BLaER1 (cell line): Measurements from ENCODE around the gene ITGBL1.

Experiments used
- H3K27ac ChIP-seq: shearing (Covaris generic); formaldehyde crosslinking; 2 replicates; pipeline ENCODE4 v1.8.1; 2022
- H3K27me3 ChIP-seq: shearing (Covaris generic); formaldehyde crosslinking; 2 replicates; pipeline ENCODE4 v1.8.1; 2022
- H3K36me3 ChIP-seq: shearing (Covaris generic); formaldehyde crosslinking; 2 replicates; pipeline ENCODE4 v1.8.1; 2022
- H3K4me1 ChIP-seq: shearing (Covaris generic); formaldehyde crosslinking; 2 replicates; pipeline ENCODE4 v1.8.1; 2022
- H3K4me2 ChIP-seq: shearing (Covaris generic); formaldehyde crosslinking; 2 replicates; pipeline ENCODE4 v1.8.1; 2022
- H3K4me3 ChIP-seq: shearing (Covaris generic); formaldehyde crosslinking; 2 replicates; pipeline ENCODE4 v1.8.1; 2022
- H3K9ac ChIP-seq: shearing (Covaris generic); formaldehyde crosslinking; 2 replicates; pipeline ENCODE4 v1.8.1; 2022
- H3K9me3 ChIP-seq: shearing (Covaris generic); formaldehyde crosslinking; 2 replicates; pipeline ENCODE4 v1.8.1; 2022
- H4K20me1 ChIP-seq: shearing (Covaris generic); formaldehyde crosslinking; 2 replicates; pipeline ENCODE4 v1.8.1; 2022
- Cebpa-rat ChIP-seq: shearing (Covaris generic); IDR thresholded peaks from 2 replicates; pipeline ENCODE4 v1.8.1; 2022

The ITGBL1 gene

GRCh38 chr13:101552786-101553185 lies 100.3 kb downstream of the ITGBL1 start:
- no peak for TF ChIP-seq Cebpa-rat
- H3K9me3 ChIP-seq, result no peaks in the 10 kb centered on the region
- no peak overlapping the region for H3K4me3 ChIP-seq
- no peak overlapping the region for H3K9ac ChIP-seq
- no peaks in the 10 kb centered on the region for H3K4me1 ChIP-seq
- H3K4me2 ChIP-seq, result no peak overlapping the region
- no peaks in the 10 kb centered on the region for H4K20me1 ChIP-seq
- H3K27me3 ChIP-seq, result no peaks in the 10 kb centered on the region
- no peak overlapping the region for H3K27ac ChIP-seq
- H3K36me3 ChIP-seq, result no peaks in the 10 kb centered on the region

- H3K27me3 ChIP-seq, result no peaks in the 10 kb centered on the region
- H3K4me2 ChIP-seq, result no peak overlapping the region
- H4K20me1 ChIP-seq, result no peaks in the 10 kb centered on the region
- no peak overlapping the region for H3K4me3 ChIP-seq
- no peak for TF ChIP-seq Cebpa-rat
- no peaks in the 10 kb centered on the region for H3K9me3 ChIP-seq
- no peak overlapping the region for H3K9ac ChIP-seq
- no peak overlapping the region for H3K27ac ChIP-seq
- H3K36me3 ChIP-seq, result no peaks in the 10 kb centered on the region
- H3K4me1 ChIP-seq, result no peaks in the 10 kb centered on the region
Measured at GRCh38 chr13:101554420-101555125, 102.1 kb downstream of the ITGBL1 start.

GRCh38 chr13:101555610-101556009 lies 103.1 kb downstream of the ITGBL1 start:
- no peaks in the 10 kb centered on the region for H3K36me3 ChIP-seq
- H4K20me1 ChIP-seq, result no peaks in the 10 kb centered on the region
- no peak overlapping the region for H3K4me2 ChIP-seq
- H3K4me3 ChIP-seq, result no peak overlapping the region
- TF ChIP-seq Cebpa-rat, result no peak
- no peaks in the 10 kb centered on the region for H3K9me3 ChIP-seq
- no peaks in the 10 kb centered on the region for H3K4me1 ChIP-seq
- H3K9ac ChIP-seq, result no peak overlapping the region
- H3K27me3 ChIP-seq, result no peaks in the 10 kb centered on the region
- H3K27ac ChIP-seq, result no peak overlapping the region

GRCh38 chr13:101556676-101557123 lies 104.2 kb downstream of the ITGBL1 start:
- H3K9me3 ChIP-seq, result no peaks in the 10 kb centered on the region
- H3K27ac ChIP-seq, result no peak overlapping the region
- no peak overlapping the region for H3K9ac ChIP-seq
- no peaks in the 10 kb centered on the region for H3K4me1 ChIP-seq
- no peaks in the 10 kb centered on the region for H4K20me1 ChIP-seq
- TF ChIP-seq Cebpa-rat, result no peak
- H3K4me3 ChIP-seq, result no peak overlapping the region
- no peak overlapping the region for H3K4me2 ChIP-seq
- H3K27me3 ChIP-seq, result no peaks in the 10 kb centered on the region
- H3K36me3 ChIP-seq, result no peaks in the 10 kb centered on the region

- H3K9me3 ChIP-seq, result no peaks in the 10 kb centered on the region
- H3K4me1 ChIP-seq, result no peaks in the 10 kb centered on the region
- H3K4me3 ChIP-seq, result no peak overlapping the region
- no peak overlapping the region for H3K27ac ChIP-seq
- H4K20me1 ChIP-seq, result no peaks in the 10 kb centered on the region
- H3K9ac ChIP-seq, result no peak overlapping the region
- no peak overlapping the region for H3K4me2 ChIP-seq
- TF ChIP-seq Cebpa-rat, result no peak
- no peaks in the 10 kb centered on the region for H3K36me3 ChIP-seq
- no peaks in the 10 kb centered on the region for H3K27me3 ChIP-seq
Measured at GRCh38 chr13:101565317-101565716, 112.8 kb downstream of the ITGBL1 start.

- Histone ChIP-seq H3K4me2 (no peak overlapping the region), H3K27ac (no peak overlapping the region), H3K36me3 (no peaks in the 10 kb centered on the region), H3K27me3 (no peaks in the 10 kb centered on the region), H3K4me1 (no peaks in the 10 kb centered on the region), H3K4me3 (no peak overlapping the region), H3K9ac (no peak overlapping the region), H4K20me1 (no peaks in the 10 kb centered on the region), H3K9me3 (no peaks in the 10 kb centered on the region)
- no peak for TF ChIP-seq Cebpa-rat
Measured at GRCh38 chr13:101567841-101568240, 115.4 kb downstream of the ITGBL1 start.

- H3K4me2 ChIP-seq, result no peak overlapping the region
- H3K9ac ChIP-seq, result no peak overlapping the region
- no peaks in the 10 kb centered on the region for H3K4me1 ChIP-seq
- H3K36me3 ChIP-seq, result no peaks in the 10 kb centered on the region
- H3K4me3 ChIP-seq, result no peak overlapping the region
- H3K9me3 ChIP-seq, result no peaks in the 10 kb centered on the region
- H4K20me1 ChIP-seq, result no peaks in the 10 kb centered on the region
- H3K27ac ChIP-seq, result no peak overlapping the region
- H3K27me3 ChIP-seq, result no peaks in the 10 kb centered on the region
- no peak for TF ChIP-seq Cebpa-rat
Measured at GRCh38 chr13:101569807-101570206, 117.3 kb downstream of the ITGBL1 start.

GRCh38 chr13:101570410-101570809 lies 117.9 kb downstream of the ITGBL1 start:
- no peaks in the 10 kb centered on the region for H3K27me3 ChIP-seq
- no peak overlapping the region for H3K4me2 ChIP-seq
- H3K36me3 ChIP-seq, result no peaks in the 10 kb centered on the region
- no peaks in the 10 kb centered on the region for H4K20me1 ChIP-seq
- no peak overlapping the region for H3K9ac ChIP-seq
- no peaks in the 10 kb centered on the region for H3K9me3 ChIP-seq
- no peak overlapping the region for H3K27ac ChIP-seq
- no peak for TF ChIP-seq Cebpa-rat
- H3K4me1 ChIP-seq, result no peaks in the 10 kb centered on the region
- H3K4me3 ChIP-seq, result no peak overlapping the region

- Histone ChIP-seq H3K27me3 (no peaks in the 10 kb centered on the region), H3K9me3 (no peaks in the 10 kb centered on the region), H3K4me1 (no peaks in the 10 kb centered on the region), H4K20me1 (no peaks in the 10 kb centered on the region), H3K9ac (no peak overlapping the region), H3K4me2 (no peak overlapping the region), H3K27ac (no peak overlapping the region), H3K4me3 (no peak overlapping the region), H3K36me3 (no peaks in the 10 kb centered on the region)
- TF ChIP-seq Cebpa-rat, result no peak
Measured at GRCh38 chr13:101572456-101572855, 120.0 kb downstream of the ITGBL1 start.

GRCh38 chr13:101575581-101575980 lies 123.1 kb downstream of the ITGBL1 start:
- no peak overlapping the region for H3K4me2 ChIP-seq
- H3K36me3 ChIP-seq, result no peaks in the 10 kb centered on the region
- no peak for TF ChIP-seq Cebpa-rat
- H4K20me1 ChIP-seq, result no peaks in the 10 kb centered on the region
- H3K9ac ChIP-seq, result no peak overlapping the region
- no peak overlapping the region for H3K27ac ChIP-seq
- H3K27me3 ChIP-seq, result no peaks in the 10 kb centered on the region
- H3K4me1 ChIP-seq, result no peaks in the 10 kb centered on the region
- H3K4me3 ChIP-seq, result no peak overlapping the region
- H3K9me3 ChIP-seq, result no peaks in the 10 kb centered on the region

GRCh38 chr13:101576455-101576854 lies 124.0 kb downstream of the ITGBL1 start:
- H3K9ac ChIP-seq, result no peak overlapping the region
- H4K20me1 ChIP-seq, result no peaks in the 10 kb centered on the region
- no peaks in the 10 kb centered on the region for H3K27me3 ChIP-seq
- no peak overlapping the region for H3K4me2 ChIP-seq
- H3K36me3 ChIP-seq, result no peaks in the 10 kb centered on the region
- no peak for TF ChIP-seq Cebpa-rat
- H3K4me1 ChIP-seq, result no peaks in the 10 kb centered on the region
- H3K4me3 ChIP-seq, result no peak overlapping the region
- H3K9me3 ChIP-seq, result no peaks in the 10 kb centered on the region
- H3K27ac ChIP-seq, result no peak overlapping the region
